ENCODE measurements around the gene NETO1. TPM values are rescaled to one million over a fixed set of nuclear protein-coding genes. Genes with fewer than 3 reads are reported as not detected.

The NETO1 gene
- total RNA-seq, 4 donors from 2014 or later, result 0.95 TPM; not detected in 3

DNA sequence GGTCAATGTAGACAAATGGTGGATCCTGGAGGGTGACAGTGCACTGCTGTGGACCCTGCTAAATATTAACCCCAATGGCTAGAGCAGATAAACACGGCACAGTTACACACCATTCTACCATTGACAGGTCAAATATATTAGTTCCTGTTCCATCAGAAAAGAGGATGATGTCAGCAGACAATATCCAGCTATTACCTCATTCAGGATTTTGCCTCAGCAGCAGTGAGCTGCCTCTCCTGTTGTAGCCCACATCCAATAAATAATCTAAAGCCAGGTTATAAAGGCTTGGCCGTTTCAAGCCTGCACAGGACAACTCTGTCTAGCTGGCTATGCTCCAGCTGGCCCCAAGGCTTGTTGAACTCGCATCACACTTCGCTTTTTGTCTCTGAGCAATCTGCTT lies 31.6 kb upstream of the NETO1 start:
- no peaks in the 10 kb centered on the region for H3K9me3 ChIP-seq
- H3K36me3 ChIP-seq, result no peaks in the 10 kb centered on the region
- in situ Hi-C loops (cut with MboI; ENCODE audit: low pct_ligation_motif_present in 1 of 4, low pct_unique_long_range_greater_than_20kb in 1 of 4, low sequenced_read_pairs in 3 of 4), result no loop called here
- no peak for DNase-seq
- H3K4me1 ChIP-seq, result no peaks in the 10 kb centered on the region
- no peaks in the 10 kb centered on the region for H3K27me3 ChIP-seq
- no peak overlapping the region for H3K4me3 ChIP-seq
- intact Hi-C loops (cut with DNase I; ENCODE audit: low total_unique reads), result no loop called here
- no peak overlapping the region for H3K27ac ChIP-seq
- TF ChIP-seq POLR2A (IDR thresholded peaks at IDR 0.05) (no peak), CTCF (IDR thresholded peaks at IDR 0.05) (no peak), POLR2AphosphoS5 (IDR thresholded peaks at IDR 0.05) (no peak), EP300 (IDR thresholded peaks at IDR 0.05; ENCODE audit: low read depth) (no peak)
- 31 to 36% methylated on average over 3 to 4 of the region's 4 CpGs for WGBS, 2 donors (ENCODE audit: low coverage in 1 of 2)

- intact Hi-C loops (cut with DNase I; ENCODE audit: low total_unique reads), result no loop called here
- TF ChIP-seq CTCF (IDR thresholded peaks at IDR 0.05), result no peak
- TF ChIP-seq EP300 (IDR thresholded peaks at IDR 0.05; ENCODE audit: low read depth), result no peak
- TF ChIP-seq POLR2A (IDR thresholded peaks at IDR 0.05), result no peak
- no peak for TF ChIP-seq POLR2AphosphoS5 (IDR thresholded peaks at IDR 0.05)
- 26 to 38% methylated on average over 3 of the region's 3 CpGs for WGBS, 2 donors (ENCODE audit: low coverage in 1 of 2)
- Histone ChIP-seq H3K4me3 (no peak overlapping the region), H3K36me3 (no peaks in the 10 kb centered on the region), H3K27me3 (no peaks in the 10 kb centered on the region), H3K27ac (no peak overlapping the region), H3K9me3 (no peaks in the 10 kb centered on the region), H3K4me1 (no peaks in the 10 kb centered on the region)
- in situ Hi-C loops (cut with MboI; ENCODE audit: low pct_ligation_motif_present in 1 of 4, low pct_unique_long_range_greater_than_20kb in 1 of 4, low sequenced_read_pairs in 3 of 4), result no loop called here
- DNase-seq, result no peak
Measured at GRCh38 chr18:72898870-72899269, 31.1 kb upstream of the NETO1 start.

DNA sequence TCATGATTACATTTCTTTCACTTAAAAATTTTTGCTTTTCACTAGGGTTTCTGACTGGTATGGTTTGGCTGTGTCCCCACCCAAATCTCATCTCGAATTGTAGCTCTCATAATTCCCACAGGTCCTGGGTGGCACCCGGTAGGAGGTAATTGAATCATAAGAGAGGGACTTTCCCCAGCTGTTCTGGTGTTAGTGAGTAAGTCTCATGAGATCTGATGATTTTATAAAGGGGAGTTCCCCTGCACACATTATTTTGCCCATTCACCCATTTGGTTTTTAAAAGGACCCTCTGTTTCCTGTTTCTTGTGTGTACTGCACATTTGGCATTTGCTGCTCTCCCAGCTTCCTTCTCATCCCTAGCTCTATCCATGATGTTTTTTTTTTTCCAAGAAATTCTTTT lies 27.8 kb upstream of the NETO1 start:
- 13 to 38% methylated on average over 2 of the region's 2 CpGs for WGBS, 2 donors (ENCODE audit: low coverage in 1 of 2)
- no peaks in the 10 kb centered on the region for H3K9me3 ChIP-seq
- in situ Hi-C loops (cut with MboI; ENCODE audit: low pct_ligation_motif_present in 1 of 4, low pct_unique_long_range_greater_than_20kb in 1 of 4, low sequenced_read_pairs in 3 of 4) (no loop called here), intact Hi-C loops (cut with DNase I; ENCODE audit: low total_unique reads) (no loop called here)
- H3K27ac ChIP-seq, result no peak overlapping the region
- TF ChIP-seq EP300 (IDR thresholded peaks at IDR 0.05; ENCODE audit: low read depth), result no peak
- TF ChIP-seq POLR2A (IDR thresholded peaks at IDR 0.05), result no peak
- no peak for TF ChIP-seq CTCF (IDR thresholded peaks at IDR 0.05)
- no peak for TF ChIP-seq POLR2AphosphoS5 (IDR thresholded peaks at IDR 0.05)
- DNase-seq, result no peak
- H3K36me3 ChIP-seq, result no peaks in the 10 kb centered on the region
- no peaks in the 10 kb centered on the region for H3K27me3 ChIP-seq
- H3K4me3 ChIP-seq, result no peak overlapping the region
- H3K4me1 ChIP-seq, result no peaks in the 10 kb centered on the region

- Histone ChIP-seq H3K4me1 (no peaks in the 10 kb centered on the region), H3K9me3 (no peaks in the 10 kb centered on the region), H3K27ac (no peak overlapping the region), H3K27me3 (no peaks in the 10 kb centered on the region), H3K4me3 (no peak overlapping the region), H3K36me3 (no peaks in the 10 kb centered on the region)
- 47 to 71% methylated on average over 2 to 3 of the region's 3 CpGs for WGBS, 2 donors (ENCODE audit: low coverage in 1 of 2)
- in situ Hi-C loops (cut with MboI; ENCODE audit: low pct_ligation_motif_present in 1 of 4, low pct_unique_long_range_greater_than_20kb in 1 of 4, low sequenced_read_pairs in 3 of 4) (loop anchor here in 1 of 4 donors (10.0 kb wide), 1 partner anchor 64 kb away; no protein-coding TSS in a partner anchor), intact Hi-C loops (cut with DNase I; ENCODE audit: low total_unique reads) (no loop called here)
- DNase-seq, result no peak
- no peak for TF ChIP-seq POLR2A (IDR thresholded peaks at IDR 0.05)
- no peak for TF ChIP-seq POLR2AphosphoS5 (IDR thresholded peaks at IDR 0.05)
- TF ChIP-seq CTCF (IDR thresholded peaks at IDR 0.05), result no peak
- TF ChIP-seq EP300 (IDR thresholded peaks at IDR 0.05; ENCODE audit: low read depth), result no peak
Measured at GRCh38 chr18:72878561-72878960, 10.8 kb upstream of the NETO1 start.

Measured in transverse colon (tissue), 4 donors.